GF-D8 (cell line): ENCODE data around the gene MKRN2.
"Not testable (repeated sequence)": the region's sequence is repeated elsewhere in the genome, so short reads cannot be mapped to it uniquely, and the experiment has no call there.

ENCODE experiments used
- DNase-seq: peaks from one replicate; lab custom pipeline; 2025; lab: John Stamatoyannopoulos, UW

The MKRN2 gene

GRCh38 chr3:12630843-12631242 is 74.0 kb downstream of the MKRN2 start:
- not testable (repeated sequence) for DNase-seq

- DNase-seq: no peak
Measured at GRCh38 chr3:12632523-12632922, 75.6 kb downstream of the MKRN2 start.

GRCh38 chr3:12633108-12633507 is 76.2 kb downstream of the MKRN2 start:
- no peak for DNase-seq
